DND-41 (cell line): ENCODE measurements around the gene CASP8AP2.

Source experiments
- ATAC-seq: fragments of 200-7000 bp; cut with Tn5 transposase; 3 replicates; pipeline ENCODE4 v1.9.1; 2021; ENCODE audit warnings: low read depth; ENCODE audit not compliant: insufficient read depth
- DNase-seq: peaks from one replicate; pipeline ENCODE4 v3.0.0-alpha.2; 2020
- H2AFZ ChIP-seq: 2 replicates; pipeline ENCODE4 v1.6.0; 2012; ENCODE audit warnings: low read depth, low read length
- H3K27ac ChIP-seq: 2 replicates; pipeline ENCODE4 v1.5.1; 2012; ENCODE audit warnings: low read length, inconsistent platforms
- H3K27me3 ChIP-seq: fragments of 200-600 bp; sonication (generic); 2 replicates; pipeline ENCODE4 v1.6.0; 2012; ENCODE audit warnings: low read length, mild to moderate bottlenecking, inconsistent platforms; ENCODE audit not compliant: insufficient read depth, poor library complexity
- H3K36me3 ChIP-seq: 2 replicates; pipeline ENCODE4 v1.5.1; 2012; ENCODE audit warnings: low read length, inconsistent platforms; ENCODE audit not compliant: insufficient read depth
- H3K4me1 ChIP-seq: 2 replicates; pipeline ENCODE4 v1.5.1; 2012; ENCODE audit warnings: mild to moderate bottlenecking, low read length; ENCODE audit not compliant: insufficient read depth
- H3K4me2 ChIP-seq: 2 replicates; pipeline ENCODE4 v1.6.0; 2012; ENCODE audit warnings: mild to moderate bottlenecking, moderate library complexity, low read length, inconsistent platforms; ENCODE audit not compliant: insufficient read depth
- H3K4me3 ChIP-seq, 2 experiments: fragments of 200-600 bp in 1 of 2; shearing (Covaris generic) in 1 of 2; 2 replicates each; pipeline ENCODE4 v1.5.1; 2012 to 2016; ENCODE audit warnings: inconsistent platforms in 2 of 2, low read length in 2 of 2, mild to moderate bottlenecking in 2 of 2, low read depth in 1 of 2, moderate library complexity in 1 of 2
- H3K79me2 ChIP-seq: 2 replicates; pipeline ENCODE4 v1.6.0; 2012; ENCODE audit warnings: low read length, inconsistent platforms; ENCODE audit not compliant: insufficient read depth
- H3K9ac ChIP-seq: 2 replicates; pipeline ENCODE4 v1.6.0; 2012; ENCODE audit warnings: low read depth, mild to moderate bottlenecking, inconsistent platforms, low read length, moderate library complexity
- H3K9me3 ChIP-seq: 2 replicates; pipeline ENCODE4 v1.5.1; 2012; ENCODE audit warnings: low read length, moderate library complexity, mild to moderate bottlenecking, inconsistent platforms; ENCODE audit not compliant: insufficient read depth, severe bottlenecking
- H4K20me1 ChIP-seq: 2 replicates; pipeline ENCODE4 v1.6.0; 2012; ENCODE audit warnings: low read length; ENCODE audit not compliant: insufficient read depth
- CTCF ChIP-seq: IDR thresholded peaks from 2 replicates; pipeline ENCODE4 v1.5.1; 2012; ENCODE audit warnings: borderline replicate concordance, low read length, moderate library complexity, mild to moderate bottlenecking; ENCODE audit not compliant: poor library complexity, severe bottlenecking; ENCODE audit errors: extremely low read depth
- EZH2 ChIP-seq: IDR thresholded peaks from 3 replicates; pipeline ENCODE4 v1.6.1; 2012; ENCODE audit warnings: borderline replicate concordance, low read depth, mild to moderate bottlenecking, moderate library complexity, low read length, inconsistent platforms; ENCODE audit not compliant: severe bottlenecking

The CASP8AP2 gene

GRCh38 chr6:89784838-89785237 is 44.8 kb upstream of the CASP8AP2 start:
- no peaks in the 10 kb centered on the region for H4K20me1 ChIP-seq
- no peaks in the 10 kb centered on the region for H3K27me3 ChIP-seq
- H3K4me3 ChIP-seq = no peak overlapping the region
- DNase-seq = no peak
- H3K27ac ChIP-seq = no peak overlapping the region
- no peaks in the 10 kb centered on the region for H3K9me3 ChIP-seq
- TF ChIP-seq CTCF = no peak
- no peak for TF ChIP-seq EZH2
- H3K36me3 ChIP-seq = peaks cover 87% of the 10 kb centered on the region
- H3K4me1 ChIP-seq = no peaks in the 10 kb centered on the region
- no peak overlapping the region for H3K9ac ChIP-seq
- ATAC-seq = no peak
- no peaks in the 10 kb centered on the region for H3K79me2 ChIP-seq
- H2AFZ ChIP-seq = no peak overlapping the region
- H3K4me2 ChIP-seq = no peak overlapping the region

GRCh38 chr6:89786970-89787369 is 42.7 kb upstream of the CASP8AP2 start:
- Histone ChIP-seq H3K4me1 (no peaks in the 10 kb centered on the region), H3K27me3 (no peaks in the 10 kb centered on the region), H3K36me3 (peaks cover 83% of the 10 kb centered on the region), H3K27ac (no peak overlapping the region), H3K79me2 (no peaks in the 10 kb centered on the region), H3K9ac (no peak overlapping the region), H3K4me2 (no peak overlapping the region), H3K4me3 (no peak overlapping the region), H2AFZ (no peak overlapping the region), H3K9me3 (no peaks in the 10 kb centered on the region), H4K20me1 (no peaks in the 10 kb centered on the region)
- no peak for TF ChIP-seq CTCF
- TF ChIP-seq EZH2 = no peak
- ATAC-seq (no peak), DNase-seq (no peak)

GRCh38 chr6:89787660-89788328 is 41.9 kb upstream of the CASP8AP2 start:
- H3K36me3 ChIP-seq = peaks cover 87% of the 10 kb centered on the region
- H3K27ac ChIP-seq = no peak overlapping the region
- no peak overlapping the region for H3K4me3 ChIP-seq
- H3K79me2 ChIP-seq = no peaks in the 10 kb centered on the region
- H4K20me1 ChIP-seq = no peaks in the 10 kb centered on the region; the same call in 1 of the 2 replicates
- H3K4me2 ChIP-seq = no peak overlapping the region
- no peaks in the 10 kb centered on the region for H3K27me3 ChIP-seq
- ATAC-seq (no peak), DNase-seq (no peak)
- no peaks in the 10 kb centered on the region for H3K9me3 ChIP-seq
- no peak overlapping the region for H2AFZ ChIP-seq
- no peaks in the 10 kb centered on the region for H3K4me1 ChIP-seq
- H3K9ac ChIP-seq = no peak overlapping the region
- TF ChIP-seq CTCF = no peak
- no peak for TF ChIP-seq EZH2

GRCh38 chr6:89789980-89790379 is 39.7 kb upstream of the CASP8AP2 start:
- H3K27ac ChIP-seq = no peak overlapping the region
- peaks cover 8% of the 10 kb centered on the region; the same call in 1 of the 2 replicates for H4K20me1 ChIP-seq
- no peak overlapping the region for H3K4me3 ChIP-seq
- H3K4me2 ChIP-seq = no peak overlapping the region
- no peak overlapping the region for H3K9ac ChIP-seq
- no peak for DNase-seq
- H3K9me3 ChIP-seq = no peaks in the 10 kb centered on the region
- peaks cover 3% of the 10 kb centered on the region; the same call in 1 of the 2 replicates for H3K79me2 ChIP-seq
- peaks cover 15% of the 10 kb centered on the region for H3K4me1 ChIP-seq
- H2AFZ ChIP-seq = no peak overlapping the region
- peaks cover 86% of the 10 kb centered on the region for H3K36me3 ChIP-seq
- ATAC-seq = no peak
- TF ChIP-seq EZH2 (no peak), CTCF (no peak)
- no peaks in the 10 kb centered on the region for H3K27me3 ChIP-seq
